ENCODE results near the gene LRRC43.

LRRC43 gene, protein sequence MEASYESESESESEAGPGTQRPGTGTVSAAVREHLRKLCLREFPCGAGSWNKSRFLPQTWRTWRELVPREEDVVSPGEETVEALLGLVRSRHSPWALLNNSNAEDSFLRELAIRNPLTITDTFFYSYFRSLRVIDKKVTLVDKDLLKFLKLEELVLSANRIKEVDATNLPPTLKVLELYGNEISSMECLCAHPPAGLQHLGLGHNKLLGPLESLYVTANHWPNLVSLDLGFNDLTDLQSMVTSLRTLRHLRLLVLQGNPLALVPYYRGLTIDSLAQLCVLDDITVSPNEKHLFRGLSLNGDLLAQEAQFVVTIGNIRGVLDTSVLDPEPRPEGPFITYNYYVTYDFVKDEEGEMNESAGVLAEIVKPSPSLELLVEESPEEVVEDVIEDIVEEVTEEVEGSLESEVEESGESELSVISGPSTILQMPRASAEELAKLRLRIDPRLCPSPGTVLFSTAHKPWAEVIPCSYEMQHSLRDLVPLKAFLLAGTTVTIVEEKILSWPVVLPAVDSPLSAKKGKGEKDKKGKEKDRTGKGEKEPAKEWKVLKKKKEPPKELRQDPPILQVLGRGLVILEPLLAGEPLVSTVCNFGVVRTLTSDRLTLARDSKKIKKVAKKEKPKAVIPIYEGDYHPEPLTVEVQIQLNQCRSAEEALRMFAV

DNA sequence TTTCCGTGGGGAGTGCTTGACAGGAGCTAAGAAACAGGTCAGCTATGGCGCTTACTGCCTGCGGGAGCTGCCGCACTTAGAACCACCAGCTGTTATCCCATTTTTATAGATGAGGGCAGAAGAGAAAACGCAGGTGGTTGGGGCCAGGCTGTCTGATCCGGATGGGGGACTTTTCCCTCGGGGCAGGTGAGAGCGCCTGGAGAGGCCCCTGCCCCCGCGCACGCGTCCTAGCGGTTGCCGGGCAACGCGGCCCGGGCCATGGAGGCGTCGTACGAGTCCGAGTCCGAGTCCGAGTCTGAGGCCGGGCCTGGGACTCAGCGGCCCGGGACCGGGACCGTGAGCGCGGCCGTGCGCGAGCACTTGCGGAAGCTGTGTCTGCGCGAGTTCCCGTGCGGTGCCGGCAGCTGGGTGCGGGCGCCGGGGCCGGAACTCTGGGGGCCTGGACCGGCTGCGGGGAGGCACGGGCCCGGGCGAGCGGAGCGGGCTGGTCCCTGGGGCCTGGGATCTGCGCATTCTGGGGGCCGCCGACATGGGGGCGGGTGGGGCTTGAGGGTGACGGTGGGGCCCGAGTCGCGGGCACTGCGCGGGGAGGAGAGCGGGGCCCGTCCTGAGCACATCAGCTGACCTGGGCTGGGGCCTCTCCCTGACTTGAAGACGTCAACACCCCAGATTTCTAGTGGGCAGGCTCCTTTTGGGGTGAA is at the start of gene LRRC43:
TSS of gene LRRC43 (plus strand) at position 237 of the 701 bp plus-strand sequence. CDS start at position 259, 22 bp downstream.
- no peak within 1 kb of the TSS for H3K27ac ChIP-seq (ENCODE audit: low read depth, low read length)
- no peaks in the 10 kb centered on the region for H3K4me1 ChIP-seq (ENCODE audit: control insufficient read depth, insufficient read depth, low read length)
- H3K9me3 ChIP-seq (ENCODE audit: control insufficient read depth, insufficient read depth, low read depth, low read length): no peaks in the 10 kb centered on the region
- peak within 1 kb of the TSS; percentile 68 for H3K4me3 ChIP-seq (ENCODE audit: low read depth, low read length)
- H3K36me3 ChIP-seq (ENCODE audit: control insufficient read depth, insufficient read depth, low read length): no peaks in the 10 kb centered on the region
- H3K9ac ChIP-seq (ENCODE audit: low read length): no peak within 1 kb of the TSS
- H3K27me3 ChIP-seq (ENCODE audit: control insufficient read depth, insufficient read depth, low read length): peaks cover 19% of the 10 kb centered on the region

DNA sequence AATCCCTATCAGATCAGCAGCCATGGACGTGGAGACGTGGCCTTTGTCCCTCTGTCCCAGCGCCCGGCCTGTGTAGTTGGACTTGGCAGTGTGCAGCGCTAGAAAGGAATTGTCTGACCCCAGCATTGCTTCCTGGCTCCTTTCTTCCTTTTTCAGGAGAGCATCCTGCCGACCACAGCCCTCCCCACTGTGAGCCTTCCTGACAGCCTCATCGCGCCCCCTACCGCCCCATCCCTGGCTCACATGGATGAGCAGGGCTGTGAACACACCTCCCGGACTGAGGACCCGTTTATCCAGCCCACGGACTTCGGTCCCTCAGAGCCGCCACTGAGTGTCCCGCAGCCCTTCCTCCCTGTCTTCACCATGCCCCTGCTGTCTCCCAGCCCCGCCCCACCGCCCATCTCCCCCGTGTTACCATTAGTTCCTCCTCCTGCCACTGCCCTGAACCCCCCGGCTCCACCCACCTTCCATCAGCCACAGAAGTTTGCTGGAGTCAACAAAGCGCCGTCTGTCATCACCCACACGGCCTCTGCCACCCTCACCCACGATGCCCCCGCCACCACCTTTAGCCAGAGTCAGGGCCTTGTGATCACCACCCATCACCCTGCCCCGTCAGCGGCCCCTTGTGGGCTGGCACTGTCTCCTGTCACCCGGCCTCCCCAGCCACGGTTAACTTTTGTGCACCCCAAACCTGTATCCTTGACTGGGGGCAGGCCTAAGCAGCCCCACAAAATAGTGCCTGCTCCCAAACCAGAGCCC is 49.6 kb upstream of the LRRC43 start:
- Histone ChIP-seq H3K36me3 (ENCODE audit: control insufficient read depth, insufficient read depth, low read length) (peaks cover 62% of the 10 kb centered on the region), H3K27me3 (ENCODE audit: control insufficient read depth, insufficient read depth, low read length) (no peaks in the 10 kb centered on the region), H3K9me3 (ENCODE audit: control insufficient read depth, insufficient read depth, low read depth, low read length) (no peaks in the 10 kb centered on the region), H3K4me3 (ENCODE audit: low read depth, low read length) (no peak overlapping the region), H3K9ac (ENCODE audit: low read length) (no peak overlapping the region), H3K27ac (ENCODE audit: low read depth, low read length) (no peak overlapping the region), H3K4me1 (ENCODE audit: control insufficient read depth, insufficient read depth, low read length) (peaks cover 4% of the 10 kb centered on the region; the same call in 1 of the 2 replicates)

DNA sequence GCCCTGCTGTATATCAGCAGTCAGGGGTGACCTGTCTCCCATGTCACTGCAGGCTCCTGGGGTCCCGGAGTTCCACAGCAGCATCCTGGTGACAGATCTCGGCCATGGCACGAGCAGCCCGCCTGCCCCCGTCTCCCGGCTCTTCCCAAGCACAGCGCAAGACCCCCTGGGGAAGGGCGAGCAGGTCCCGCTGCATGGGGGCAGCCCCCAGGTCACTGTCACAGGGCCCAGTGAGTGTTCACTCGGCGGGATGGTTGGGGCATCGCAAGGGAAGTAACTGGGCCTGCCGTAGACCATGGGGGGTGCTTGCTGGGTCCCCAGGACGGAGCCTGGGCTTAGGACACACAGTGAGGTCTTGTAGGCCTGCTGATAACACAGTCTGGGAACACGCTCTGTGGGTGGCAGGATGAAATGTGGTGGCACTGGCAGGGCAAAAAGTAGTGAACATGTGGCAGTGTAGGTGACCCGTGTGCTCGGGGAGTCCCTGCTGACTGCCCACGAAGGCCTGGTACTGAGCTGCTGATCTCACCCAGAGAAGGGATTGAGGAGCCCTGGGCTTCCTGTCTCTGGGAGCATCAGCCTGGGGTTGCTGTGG is 47.4 kb upstream of the LRRC43 start:
- Histone ChIP-seq H3K4me3 (ENCODE audit: low read depth, low read length) (no peak overlapping the region), H3K27ac (ENCODE audit: low read depth, low read length) (no peak overlapping the region), H3K27me3 (ENCODE audit: control insufficient read depth, insufficient read depth, low read length) (no peaks in the 10 kb centered on the region), H3K9ac (ENCODE audit: low read length) (no peak overlapping the region), H3K36me3 (ENCODE audit: control insufficient read depth, insufficient read depth, low read length) (peaks cover 58% of the 10 kb centered on the region), H3K9me3 (ENCODE audit: control insufficient read depth, insufficient read depth, low read depth, low read length) (peaks cover 1% of the 10 kb centered on the region; the same call in 1 of the 2 replicates), H3K4me1 (ENCODE audit: control insufficient read depth, insufficient read depth, low read length) (peaks cover 4% of the 10 kb centered on the region; the same call in 1 of the 2 replicates)

DNA sequence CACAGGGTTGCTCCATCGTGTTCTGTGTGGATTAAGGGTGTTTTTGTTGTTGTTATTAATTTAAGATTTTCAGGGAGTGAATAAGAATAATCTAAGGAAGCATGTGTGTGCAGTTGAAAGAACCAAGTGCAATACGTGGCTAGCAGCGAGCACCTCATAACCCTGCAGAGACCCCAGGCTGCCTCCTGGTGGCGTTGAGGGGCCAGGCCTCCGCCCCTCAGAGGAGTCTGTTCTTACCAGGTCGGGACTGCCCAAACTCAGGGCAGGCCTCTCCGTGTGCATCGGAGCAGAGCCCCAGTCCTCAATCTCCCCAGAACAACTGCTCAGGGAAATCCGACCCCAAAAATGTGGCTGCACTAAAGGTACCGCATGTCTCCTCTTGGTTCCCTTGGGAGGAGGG is 45.7 kb upstream of the LRRC43 start:
- H3K4me3 ChIP-seq (ENCODE audit: low read depth, low read length): no peak overlapping the region
- H3K9me3 ChIP-seq (ENCODE audit: control insufficient read depth, insufficient read depth, low read depth, low read length): peaks cover 18% of the 10 kb centered on the region
- H3K36me3 ChIP-seq (ENCODE audit: control insufficient read depth, insufficient read depth, low read length): peaks cover 69% of the 10 kb centered on the region
- no peak overlapping the region for H3K9ac ChIP-seq (ENCODE audit: low read length)
- H3K4me1 ChIP-seq (ENCODE audit: control insufficient read depth, insufficient read depth, low read length): peaks cover 4% of the 10 kb centered on the region; the same call in 1 of the 2 replicates
- H3K27ac ChIP-seq (ENCODE audit: low read depth, low read length): no peak overlapping the region
- H3K27me3 ChIP-seq (ENCODE audit: control insufficient read depth, insufficient read depth, low read length): no peaks in the 10 kb centered on the region

DNA sequence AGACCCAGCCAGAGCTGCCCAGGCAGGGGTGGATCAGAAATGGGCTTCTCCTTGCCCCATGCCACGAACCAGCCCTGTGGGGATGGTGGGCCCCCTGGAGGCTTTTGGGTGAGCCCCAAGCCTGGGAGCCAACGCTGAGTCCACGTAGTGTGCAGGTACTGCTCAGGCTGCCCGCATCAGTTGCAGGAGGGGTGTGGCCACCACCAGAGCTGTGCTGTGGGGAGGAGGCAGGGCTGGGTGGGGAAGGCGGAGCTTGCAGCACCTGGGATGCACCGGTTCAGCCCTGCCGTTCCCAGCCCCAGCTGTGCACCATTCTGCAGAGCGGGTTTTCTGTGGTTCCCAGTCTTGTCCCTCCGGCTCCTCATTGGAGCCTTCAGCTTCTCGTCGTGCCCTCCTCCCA is 45.2 kb upstream of the LRRC43 start:
- Histone ChIP-seq H3K27me3 (ENCODE audit: control insufficient read depth, insufficient read depth, low read length) (no peaks in the 10 kb centered on the region), H3K9ac (ENCODE audit: low read length) (no peak overlapping the region), H3K36me3 (ENCODE audit: control insufficient read depth, insufficient read depth, low read length) (peaks cover 69% of the 10 kb centered on the region), H3K27ac (ENCODE audit: low read depth, low read length) (no peak overlapping the region), H3K4me1 (ENCODE audit: control insufficient read depth, insufficient read depth, low read length) (peaks cover 4% of the 10 kb centered on the region; the same call in 1 of the 2 replicates), H3K9me3 (ENCODE audit: control insufficient read depth, insufficient read depth, low read depth, low read length) (peaks cover 23% of the 10 kb centered on the region), H3K4me3 (ENCODE audit: low read depth, low read length) (no peak overlapping the region)

DNA sequence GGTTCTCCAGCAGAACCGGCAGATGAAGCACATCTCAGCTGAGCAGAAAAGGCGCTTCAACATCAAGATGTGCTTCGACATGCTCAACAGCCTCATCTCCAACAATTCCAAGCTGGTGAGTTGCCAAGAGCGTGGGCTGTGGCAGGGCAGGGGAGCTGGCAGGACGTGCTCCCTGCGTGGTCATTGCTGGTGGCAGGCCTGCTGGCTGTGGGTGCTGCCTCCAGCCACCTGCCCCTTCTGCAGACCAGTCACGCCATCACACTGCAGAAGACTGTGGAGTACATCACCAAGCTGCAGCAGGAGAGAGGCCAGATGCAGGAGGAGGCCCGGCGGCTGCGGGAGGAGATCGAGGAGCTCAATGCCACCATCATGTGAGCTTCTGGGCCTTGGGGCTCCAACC is 44.7 kb upstream of the LRRC43 start:
- Histone ChIP-seq H3K36me3 (ENCODE audit: control insufficient read depth, insufficient read depth, low read length) (peaks cover 70% of the 10 kb centered on the region), H3K27ac (ENCODE audit: low read depth, low read length) (no peak overlapping the region), H3K4me3 (ENCODE audit: low read depth, low read length) (no peak overlapping the region), H3K4me1 (ENCODE audit: control insufficient read depth, insufficient read depth, low read length) (peaks cover 4% of the 10 kb centered on the region; the same call in 1 of the 2 replicates), H3K27me3 (ENCODE audit: control insufficient read depth, insufficient read depth, low read length) (no peaks in the 10 kb centered on the region), H3K9ac (ENCODE audit: low read length) (no peak overlapping the region), H3K9me3 (ENCODE audit: control insufficient read depth, insufficient read depth, low read depth, low read length) (peaks cover 28% of the 10 kb centered on the region)

DNA sequence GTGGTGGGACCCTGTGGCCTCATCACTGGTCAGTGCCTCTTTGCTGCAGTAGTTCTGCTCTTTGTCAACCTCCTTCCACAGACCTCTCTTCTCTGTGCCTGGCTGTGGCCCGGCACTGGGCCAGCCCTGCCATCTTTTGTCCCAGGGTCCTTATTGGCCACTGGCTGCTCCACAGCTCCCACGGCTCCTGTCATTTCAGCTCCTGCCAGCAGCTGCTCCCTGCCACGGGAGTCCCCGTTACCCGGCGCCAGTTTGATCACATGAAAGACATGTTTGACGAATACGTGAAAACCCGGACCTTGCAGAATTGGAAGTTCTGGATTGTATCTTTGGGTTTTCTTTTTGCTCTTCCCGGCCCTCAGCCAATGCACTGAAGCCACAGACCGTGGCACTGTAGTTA is 44.3 kb upstream of the LRRC43 start:
- H3K9ac ChIP-seq (ENCODE audit: low read length): no peak overlapping the region
- H3K9me3 ChIP-seq (ENCODE audit: control insufficient read depth, insufficient read depth, low read depth, low read length): peaks cover 32% of the 10 kb centered on the region
- peaks cover 4% of the 10 kb centered on the region; the same call in 1 of the 2 replicates for H3K4me1 ChIP-seq (ENCODE audit: control insufficient read depth, insufficient read depth, low read length)
- H3K36me3 ChIP-seq (ENCODE audit: control insufficient read depth, insufficient read depth, low read length): peaks cover 70% of the 10 kb centered on the region
- no peak overlapping the region for H3K4me3 ChIP-seq (ENCODE audit: low read depth, low read length)
- H3K27me3 ChIP-seq (ENCODE audit: control insufficient read depth, insufficient read depth, low read length): no peaks in the 10 kb centered on the region
- H3K27ac ChIP-seq (ENCODE audit: low read depth, low read length): no peak overlapping the region

DNA sequence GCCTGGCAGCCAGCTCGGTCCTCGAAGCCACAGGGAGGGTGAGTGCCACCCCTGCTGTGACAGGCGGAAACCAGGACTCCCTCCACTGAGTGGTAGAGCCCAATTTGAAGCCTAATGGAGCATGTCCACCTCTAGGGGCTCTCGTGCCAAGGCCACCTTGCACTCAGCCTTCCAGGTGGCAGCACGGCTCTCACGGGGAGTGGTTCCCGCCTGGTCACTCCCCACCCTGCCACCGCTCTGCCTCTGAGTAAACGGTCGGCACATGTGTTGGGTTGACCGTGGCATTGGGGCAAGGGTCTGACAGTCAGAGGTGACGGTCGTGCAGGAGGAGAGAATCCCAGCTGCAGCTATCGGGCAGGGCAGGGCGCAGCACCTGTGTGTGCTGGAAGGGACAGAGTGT is 43.7 kb upstream of the LRRC43 start:
- peaks cover 38% of the 10 kb centered on the region for H3K9me3 ChIP-seq (ENCODE audit: control insufficient read depth, insufficient read depth, low read depth, low read length)
- no peak overlapping the region for H3K27ac ChIP-seq (ENCODE audit: low read depth, low read length)
- no peaks in the 10 kb centered on the region for H3K27me3 ChIP-seq (ENCODE audit: control insufficient read depth, insufficient read depth, low read length)
- H3K4me3 ChIP-seq (ENCODE audit: low read depth, low read length): no peak overlapping the region
- H3K36me3 ChIP-seq (ENCODE audit: control insufficient read depth, insufficient read depth, low read length): peaks cover 72% of the 10 kb centered on the region
- H3K4me1 ChIP-seq (ENCODE audit: control insufficient read depth, insufficient read depth, low read length): peaks cover 4% of the 10 kb centered on the region; the same call in 1 of the 2 replicates
- no peak overlapping the region for H3K9ac ChIP-seq (ENCODE audit: low read length)

DNA sequence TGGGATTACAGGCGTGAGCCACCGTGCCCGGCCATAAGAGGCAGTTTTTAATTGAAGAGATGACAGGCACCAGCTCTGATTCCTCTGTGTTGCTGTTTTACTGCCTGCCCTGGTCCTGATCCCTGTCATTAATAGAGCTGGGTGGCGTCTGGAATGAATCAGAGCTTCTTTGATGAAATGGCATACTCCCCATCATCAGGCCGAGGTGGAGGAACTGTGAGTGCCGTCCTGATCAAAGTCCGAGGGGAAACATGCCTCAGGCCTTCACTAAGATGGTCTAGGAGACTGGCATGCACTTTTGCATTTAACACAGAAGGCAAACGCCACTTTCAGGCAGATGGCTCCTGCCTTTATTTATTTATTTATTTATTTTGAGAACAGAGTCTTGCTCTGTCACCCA is 43.0 kb upstream of the LRRC43 start:
- H3K27ac ChIP-seq (ENCODE audit: low read depth, low read length): no peak overlapping the region
- H3K27me3 ChIP-seq (ENCODE audit: control insufficient read depth, insufficient read depth, low read length): no peaks in the 10 kb centered on the region
- H3K36me3 ChIP-seq (ENCODE audit: control insufficient read depth, insufficient read depth, low read length): peaks cover 70% of the 10 kb centered on the region
- H3K4me1 ChIP-seq (ENCODE audit: control insufficient read depth, insufficient read depth, low read length): peaks cover 4% of the 10 kb centered on the region; the same call in 1 of the 2 replicates
- H3K9ac ChIP-seq (ENCODE audit: low read length): no peak overlapping the region
- H3K9me3 ChIP-seq (ENCODE audit: control insufficient read depth, insufficient read depth, low read depth, low read length): peaks cover 38% of the 10 kb centered on the region
- no peak overlapping the region for H3K4me3 ChIP-seq (ENCODE audit: low read depth, low read length)

Measured in HUES6 (cell line).